Activated CD4-positive, alpha-beta memory T cell treated with anti-CD3 and anti-CD28 coated beads for 36 hours (primary cell): Measurements from ENCODE around the gene NME1. TPM values are rescaled to one million over a fixed set of nuclear protein-coding genes. Genes with fewer than 3 reads are reported as not detected.
"Not testable (repeated sequence)": the region's sequence is repeated elsewhere in the genome, so short reads cannot be mapped to it uniquely, and the experiment has no call there.

Source experiments
- CTCF ChIA-PET: fragments of 350-600 bp; sonication (Branson Sonifier 250); formaldehyde crosslinking; loops from one replicate; lab custom pipeline; 2021; ENCODE audit warnings: antibody characterized with exemption, inconsistent platforms; lab: Charles Lee
- POLR2A ChIA-PET: fragments of 350-600 bp; sonication (Branson Sonifier 250); formaldehyde crosslinking; loops from one replicate; lab custom pipeline; 2021; ENCODE audit warnings: antibody characterized with exemption; lab: Charles Lee
- DNase-seq: peaks from one replicate; pipeline ENCODE4 v3.0.0-alpha.2; 2020
- H3K27ac Mint-ChIP-seq: one replicate; pipeline ENCODE4 v1.8.0; 2021; ENCODE audit warnings: mixed read lengths
- H3K27me3 Mint-ChIP-seq: one replicate; pipeline ENCODE4 v1.8.0; 2021; ENCODE audit warnings: mixed read lengths
- H3K36me3 Mint-ChIP-seq: one replicate; pipeline ENCODE4 v1.8.0; 2021; ENCODE audit warnings: mixed read lengths
- H3K4me1 Mint-ChIP-seq: one replicate; pipeline ENCODE4 v1.8.0; 2021; ENCODE audit warnings: low read depth, mixed read lengths
- H3K4me3 Mint-ChIP-seq: one replicate; pipeline ENCODE4 v1.8.0; 2021; ENCODE audit warnings: mild to moderate bottlenecking, mixed read lengths
- H3K9me3 Mint-ChIP-seq: one replicate; pipeline ENCODE4 v1.8.0; 2021; ENCODE audit warnings: mixed read lengths
- intact Hi-C: fragments of 100-400 bp; cut with micrococcal nuclease; formaldehyde crosslinking; loops from one replicate; pipeline ENCODE4 v1.15.1; 2023
- total RNA-seq, 2 experiments: library from RNA; stranded (reverse); gene quantifications; one replicate each; pipeline ENCODE4 v1.2.3, GENCODE V29; 2021

The NME1 gene
- total RNA-seq, 2 experiments from 2014 or later: 235 to 238 TPM

GRCh38 chr17:51166987-51167931 lies 13.9 kb downstream of the NME1 start:
- DNase-seq: peak; percentile 80
- ChIA-PET CTCF (no interaction called here), POLR2A (interaction anchor here (1.6 to 2.1 kb wide), 2 partner anchors 14 to 301 kb away, joined by 3 to 16 read pairs; partner anchors contain the start of genes NME1 and TOB1)
- Mint-ChIP-seq H3K4me1 (peaks cover 29% of the 10 kb centered on the region), H3K27ac (peak overlapping the region; percentile 82), H3K4me3 (peak overlapping the region; percentile 79), H3K36me3 (peaks cover 35% of the 10 kb centered on the region), H3K9me3 (no peaks in the 10 kb centered on the region), H3K27me3 (no peaks in the 10 kb centered on the region)
- intact Hi-C loops: loop anchor here (1.0 to 5.0 kb wide), 4 partner anchors 14 to 165 kb away; partner anchors contain the start of genes MBTD1, NME1 and UTP18

GRCh38 chr17:51169340-51169739 lies 16.0 kb downstream of the NME1 start:
- no peaks in the 10 kb centered on the region for H3K9me3 Mint-ChIP-seq
- intact Hi-C loops: loop anchor here (5.0 kb wide), 1 partner anchor 167 kb away; no protein-coding TSS in a partner anchor
- H3K4me1 Mint-ChIP-seq: peaks cover 29% of the 10 kb centered on the region
- H3K27me3 Mint-ChIP-seq: no peaks in the 10 kb centered on the region
- ChIA-PET POLR2A (no interaction called here), CTCF (interaction anchor here (1.7 kb wide), 1 partner anchor 16 kb away, joined by 6 read pairs; the partner anchor contains the start of gene NME1)
- peak overlapping the region; percentile 57 for H3K27ac Mint-ChIP-seq
- no peak for DNase-seq
- H3K4me3 Mint-ChIP-seq: no peak overlapping the region
- peaks cover 34% of the 10 kb centered on the region for H3K36me3 Mint-ChIP-seq

DNA sequence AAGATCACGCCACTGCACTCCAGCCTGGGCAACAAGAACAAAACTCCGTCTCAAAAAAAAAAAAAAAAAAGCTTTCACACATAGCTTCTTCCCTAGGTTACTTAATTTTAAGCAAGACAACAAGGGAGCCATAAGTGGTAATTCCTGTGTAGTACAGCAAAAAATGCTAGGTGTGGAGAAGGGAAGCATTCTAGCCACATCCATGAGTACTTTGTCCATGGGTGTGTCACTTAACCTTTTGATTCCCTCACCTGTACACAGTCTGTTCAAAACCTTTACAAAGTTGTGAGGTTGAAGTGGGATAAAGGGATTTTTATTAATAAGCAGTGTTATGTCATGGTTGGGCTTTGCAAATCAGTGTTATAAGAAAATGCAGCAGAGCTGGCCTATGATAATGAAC lies 17.4 kb downstream of the NME1 start:
- Mint-ChIP-seq H3K4me3 (no peak overlapping the region), H3K27ac (no peak overlapping the region), H3K36me3 (peaks cover 34% of the 10 kb centered on the region), H3K9me3 (no peaks in the 10 kb centered on the region), H3K4me1 (peaks cover 22% of the 10 kb centered on the region), H3K27me3 (no peaks in the 10 kb centered on the region)
- no peak for DNase-seq
- POLR2A ChIA-PET: interaction anchor here (0.6 to 1.0 kb wide), 3 partner anchors 8 to 96 kb away, joined by 3 to 4 read pairs (median 4); no protein-coding TSS in a partner anchor
- intact Hi-C loops: no loop called here
- CTCF ChIA-PET: no interaction called here

- H3K27me3 Mint-ChIP-seq, H3K9me3 Mint-ChIP-seq, H3K27ac Mint-ChIP-seq, H3K4me3 Mint-ChIP-seq, POLR2A ChIA-PET, intact Hi-C loops, DNase-seq: not testable (repeated sequence)
- CTCF ChIA-PET: interaction anchor here (0.7 to 1.1 kb wide), 2 partner anchors 13 to 168 kb away, joined by 3 read pairs; no protein-coding TSS in a partner anchor
- Mint-ChIP-seq H3K36me3 (peaks cover 34% of the 10 kb centered on the region), H3K4me1 (peaks cover 18% of the 10 kb centered on the region)
These were observed 18.7 kb downstream of the NME1 start for GRCh38 chr17:51172030-51172429.

GRCh38 chr17:51180486-51180885 lies 27.1 kb downstream of the NME1 start:
- Mint-ChIP-seq H3K4me3 (no peak overlapping the region), H3K27me3 (no peaks in the 10 kb centered on the region), H3K36me3 (peaks cover 7% of the 10 kb centered on the region), H3K9me3 (no peaks in the 10 kb centered on the region), H3K27ac (no peak overlapping the region), H3K4me1 (no peaks in the 10 kb centered on the region)
- POLR2A ChIA-PET: no interaction called here
- CTCF ChIA-PET: interaction anchor here (0.6 kb wide), 1 partner anchor 16 kb away, joined by 3 read pairs; no protein-coding TSS in a partner anchor
- intact Hi-C loops: no loop called here
- DNase-seq: no peak

GRCh38 chr17:51184124-51184523 lies 30.8 kb downstream of the NME1 start:
- no peak for DNase-seq
- Mint-ChIP-seq H3K27ac (no peak overlapping the region), H3K36me3 (peaks cover 15% of the 10 kb centered on the region)

GRCh38 chr17:51185763-51186332 lies 32.5 kb downstream of the NME1 start:
- POLR2A ChIA-PET: no interaction called here
- Mint-ChIP-seq H3K4me3 (no peak overlapping the region), H3K9me3 (no peaks in the 10 kb centered on the region), H3K36me3 (peaks cover 22% of the 10 kb centered on the region), H3K4me1 (no peaks in the 10 kb centered on the region), H3K27me3 (no peaks in the 10 kb centered on the region), H3K27ac (no peak overlapping the region)
- CTCF ChIA-PET: interaction anchor here (1.6 kb wide), 1 partner anchor 13 kb away, joined by 3 read pairs; no protein-coding TSS in a partner anchor
- no peak for DNase-seq
- intact Hi-C loops: no loop called here

More at GRCh38 chr17:51184124-51184523, 30.8 kb downstream of the NME1 start:
- H3K4me1 Mint-ChIP-seq: no peaks in the 10 kb centered on the region
- no peaks in the 10 kb centered on the region for H3K9me3 Mint-ChIP-seq
- CTCF ChIA-PET: no interaction called here
- POLR2A ChIA-PET: no interaction called here
- H3K4me3 Mint-ChIP-seq: no peak overlapping the region
- H3K27me3 Mint-ChIP-seq: no peaks in the 10 kb centered on the region
- intact Hi-C loops: no loop called here

- no peak for DNase-seq
- ChIA-PET CTCF (no interaction called here), POLR2A (no interaction called here)
- Mint-ChIP-seq H3K4me1 (no peaks in the 10 kb centered on the region), H3K27ac (no peak overlapping the region), H3K36me3 (peaks cover 33% of the 10 kb centered on the region), H3K4me3 (no peak overlapping the region), H3K27me3 (no peaks in the 10 kb centered on the region), H3K9me3 (no peaks in the 10 kb centered on the region)
- intact Hi-C loops: no loop called here
These were observed 35.0 kb downstream of the NME1 start for GRCh38 chr17:51188271-51188833.

GRCh38 chr17:51189162-51189561 lies 35.8 kb downstream of the NME1 start:
- no peaks in the 10 kb centered on the region for H3K27me3 Mint-ChIP-seq
- POLR2A ChIA-PET: no interaction called here
- CTCF ChIA-PET: no interaction called here
- H3K9me3 Mint-ChIP-seq: no peaks in the 10 kb centered on the region
- H3K4me3 Mint-ChIP-seq: no peak overlapping the region
- intact Hi-C loops: no loop called here
- DNase-seq: no peak
- no peak overlapping the region for H3K27ac Mint-ChIP-seq
- no peaks in the 10 kb centered on the region for H3K4me1 Mint-ChIP-seq
- peaks cover 31% of the 10 kb centered on the region for H3K36me3 Mint-ChIP-seq

DNA sequence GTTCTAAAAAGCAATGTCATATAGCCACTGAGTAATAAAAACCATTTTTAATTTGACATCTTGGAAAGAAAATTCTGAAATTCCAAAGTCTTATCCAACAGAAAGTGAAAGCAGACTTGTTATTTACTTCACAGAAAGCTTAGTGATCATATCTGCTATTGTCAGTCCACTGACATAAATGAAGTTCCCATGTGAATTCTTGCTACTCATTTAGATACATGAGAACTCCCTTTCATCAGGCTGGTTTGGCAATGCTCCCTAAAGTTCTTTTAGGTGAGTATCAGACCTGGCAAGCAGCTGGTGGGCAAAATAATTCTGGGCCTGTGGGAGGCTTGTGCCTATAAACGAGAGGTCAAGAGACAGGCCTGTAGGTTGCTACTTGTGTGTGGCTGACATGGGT lies 36.3 kb downstream of the NME1 start:
- intact Hi-C loops: no loop called here
- ChIA-PET POLR2A (no interaction called here), CTCF (no interaction called here)
- H3K36me3 Mint-ChIP-seq: peaks cover 27% of the 10 kb centered on the region
- no peaks in the 10 kb centered on the region for H3K9me3 Mint-ChIP-seq
- H3K27ac Mint-ChIP-seq: peak overlapping the region; percentile 14
- H3K4me3 Mint-ChIP-seq: no peak overlapping the region
- no peaks in the 10 kb centered on the region for H3K4me1 Mint-ChIP-seq
- H3K27me3 Mint-ChIP-seq: no peaks in the 10 kb centered on the region
- DNase-seq: no peak

DNA sequence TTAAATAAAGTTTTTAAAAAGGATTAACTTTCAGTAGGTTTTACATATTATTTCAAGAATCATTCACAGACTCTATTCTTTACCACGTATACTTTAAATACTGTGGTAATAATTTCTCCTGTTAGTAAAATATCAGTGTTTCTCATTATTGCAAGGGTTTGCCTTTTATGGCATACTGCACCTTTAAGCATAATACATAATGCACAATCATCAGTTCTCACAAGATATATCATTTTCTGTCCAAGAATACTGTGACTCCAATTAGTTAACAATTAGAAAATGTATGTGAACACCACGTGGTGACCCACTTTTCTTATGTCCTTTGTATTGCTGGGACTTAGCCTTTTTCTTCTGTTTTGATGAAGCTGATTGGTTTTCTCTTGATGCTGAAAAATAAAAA lies 38.5 kb downstream of the NME1 start:
- ChIA-PET POLR2A (no interaction called here), CTCF (no interaction called here)
- DNase-seq: no peak
- no peak overlapping the region for H3K27ac Mint-ChIP-seq
- H3K4me1 Mint-ChIP-seq: no peaks in the 10 kb centered on the region
- intact Hi-C loops: no loop called here
- H3K27me3 Mint-ChIP-seq: no peaks in the 10 kb centered on the region
- H3K36me3 Mint-ChIP-seq: peaks cover 22% of the 10 kb centered on the region
- H3K9me3 Mint-ChIP-seq: no peaks in the 10 kb centered on the region
- no peak overlapping the region for H3K4me3 Mint-ChIP-seq

GRCh38 chr17:51197754-51198153 lies 44.4 kb downstream of the NME1 start:
- Mint-ChIP-seq H3K27me3 (no peaks in the 10 kb centered on the region), H3K36me3 (peaks cover 17% of the 10 kb centered on the region), H3K4me1 (peaks cover 5% of the 10 kb centered on the region), H3K4me3 (no peak overlapping the region), H3K9me3 (no peaks in the 10 kb centered on the region), H3K27ac (no peak overlapping the region)
- ChIA-PET POLR2A (no interaction called here), CTCF (no interaction called here)
- DNase-seq: no peak
- intact Hi-C loops: no loop called here
